Breast epithelium (tissue), 3 donors: Measurements from ENCODE around the gene CIAPIN1.
"Not testable (repeated sequence)": the region's sequence is repeated elsewhere in the genome, so short reads cannot be mapped to it uniquely, and the experiment has no call there.

Experiments
- POLR2A ChIP-seq: fragments of 450-650 bp; IDR thresholded peaks from one replicate; pipeline ENCODE4 v1.6.1; 2016; ENCODE audit warnings: antibody characterized with exemption, mild to moderate bottlenecking, moderate library complexity
- POLR2AphosphoS5 ChIP-seq, 3 donors: sonication (generic); formaldehyde crosslinking; IDR thresholded peaks; one replicate each; pipeline ENCODE4 v1.6.1; 2017; ENCODE audit warnings: antibody characterized with exemption in 3 of 3
- TF ChIP-seq, protein P1 (sequence below), 3 donors: fragments of 450-650 bp; IDR thresholded peaks; one replicate each; pipeline ENCODE4 v1.5.1; 2016 to 2017; ENCODE audit warnings: antibody characterized with exemption in 3 of 3, mild to moderate bottlenecking in 3 of 3, moderate library complexity in 3 of 3

DNA sequence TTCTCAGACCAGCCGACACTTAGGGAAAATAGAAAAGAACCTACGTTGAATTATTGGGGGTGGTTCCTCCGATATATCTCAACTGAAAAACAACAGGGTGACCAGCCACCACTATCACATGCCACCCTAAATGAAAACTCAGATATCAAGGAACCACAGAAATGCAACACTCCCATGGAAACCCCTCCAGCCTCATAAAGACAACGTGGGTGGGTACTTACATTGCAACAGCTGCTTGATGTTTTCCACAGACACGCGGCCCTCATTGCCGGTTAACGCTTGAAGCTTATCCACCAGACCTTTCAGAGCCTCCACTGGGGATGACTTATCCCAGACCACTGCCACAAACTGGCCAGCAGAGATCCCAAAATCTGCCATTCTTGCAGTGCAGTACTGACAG lies 6.6 kb downstream of the CIAPIN1 start:
- not testable (repeated sequence) for TF ChIP-seq POLR2A; POLR2AphosphoS5 (IDR thresholded peaks at IDR 0.05)
- TF ChIP-seq, protein P1, sequence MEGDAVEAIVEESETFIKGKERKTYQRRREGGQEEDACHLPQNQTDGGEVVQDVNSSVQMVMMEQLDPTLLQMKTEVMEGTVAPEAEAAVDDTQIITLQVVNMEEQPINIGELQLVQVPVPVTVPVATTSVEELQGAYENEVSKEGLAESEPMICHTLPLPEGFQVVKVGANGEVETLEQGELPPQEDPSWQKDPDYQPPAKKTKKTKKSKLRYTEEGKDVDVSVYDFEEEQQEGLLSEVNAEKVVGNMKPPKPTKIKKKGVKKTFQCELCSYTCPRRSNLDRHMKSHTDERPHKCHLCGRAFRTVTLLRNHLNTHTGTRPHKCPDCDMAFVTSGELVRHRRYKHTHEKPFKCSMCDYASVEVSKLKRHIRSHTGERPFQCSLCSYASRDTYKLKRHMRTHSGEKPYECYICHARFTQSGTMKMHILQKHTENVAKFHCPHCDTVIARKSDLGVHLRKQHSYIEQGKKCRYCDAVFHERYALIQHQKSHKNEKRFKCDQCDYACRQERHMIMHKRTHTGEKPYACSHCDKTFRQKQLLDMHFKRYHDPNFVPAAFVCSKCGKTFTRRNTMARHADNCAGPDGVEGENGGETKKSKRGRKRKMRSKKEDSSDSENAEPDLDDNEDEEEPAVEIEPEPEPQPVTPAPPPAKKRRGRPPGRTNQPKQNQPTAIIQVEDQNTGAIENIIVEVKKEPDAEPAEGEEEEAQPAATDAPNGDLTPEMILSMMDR (IDR thresholded peaks at IDR 0.05): not testable (repeated sequence)
